Skin of body (tissue), 2 donors: ENCODE results near the gene TMPRSS11A. TPM values are rescaled to one million over a fixed set of nuclear protein-coding genes. Genes with fewer than 3 reads are reported as not detected.

Experiments used
- DNase-seq: peaks from one replicate; lab custom pipeline; 2025; lab: John Stamatoyannopoulos, UW
- total RNA-seq: library from RNA; depleted of rRNA; stranded (reverse); fragments of >200 nt; gene quantifications from one replicate; pipeline ENCODE4 v1.2.3, GENCODE V29; 2014

Gene TMPRSS11A, protein sequence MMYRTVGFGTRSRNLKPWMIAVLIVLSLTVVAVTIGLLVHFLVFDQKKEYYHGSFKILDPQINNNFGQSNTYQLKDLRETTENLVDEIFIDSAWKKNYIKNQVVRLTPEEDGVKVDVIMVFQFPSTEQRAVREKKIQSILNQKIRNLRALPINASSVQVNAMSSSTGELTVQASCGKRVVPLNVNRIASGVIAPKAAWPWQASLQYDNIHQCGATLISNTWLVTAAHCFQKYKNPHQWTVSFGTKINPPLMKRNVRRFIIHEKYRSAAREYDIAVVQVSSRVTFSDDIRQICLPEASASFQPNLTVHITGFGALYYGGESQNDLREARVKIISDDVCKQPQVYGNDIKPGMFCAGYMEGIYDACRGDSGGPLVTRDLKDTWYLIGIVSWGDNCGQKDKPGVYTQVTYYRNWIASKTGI
- total RNA-seq, result 0.10 TPM

DNA sequence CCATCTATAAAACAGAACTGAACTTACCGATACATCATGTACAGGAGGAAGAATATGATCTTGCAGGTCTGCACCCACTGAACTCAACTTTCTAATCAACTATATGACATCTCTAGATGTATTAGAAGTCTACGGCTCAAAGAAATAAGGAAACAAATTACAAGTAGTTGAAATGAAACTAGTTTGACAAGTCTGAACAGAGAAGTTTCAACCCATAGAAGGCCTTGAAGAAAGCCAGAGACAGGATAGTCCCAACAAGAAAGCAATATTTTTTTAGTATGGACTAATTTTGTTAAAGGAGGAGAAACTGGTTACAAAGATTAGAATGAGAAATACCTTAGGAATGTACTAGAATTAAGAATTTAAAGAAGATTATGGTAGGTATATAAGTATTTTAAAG is at the start of gene TMPRSS11A:
TMPRSS11A (minus strand) TSS at position 138 of the 400 bp plus-strand sequence; CDS start at position 38, 100 bp downstream.
- no peak for DNase-seq

DNA sequence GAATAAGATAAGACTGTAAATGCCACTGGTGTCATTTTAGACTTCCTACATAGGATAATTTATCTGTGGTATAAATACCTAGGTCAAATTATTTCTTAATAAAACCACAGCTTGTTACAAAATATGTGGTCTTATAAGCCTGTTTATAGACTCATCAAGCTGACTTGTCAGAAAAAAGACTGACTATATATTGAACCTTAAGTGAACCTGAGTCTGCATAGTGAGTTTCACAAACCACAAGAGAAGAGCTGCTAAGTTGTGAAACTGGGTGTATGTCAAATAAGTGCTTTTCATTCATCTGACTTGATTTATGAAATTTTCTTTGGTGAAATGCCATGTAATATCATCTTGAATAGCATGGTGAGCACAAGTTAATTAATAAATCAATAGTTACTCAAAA is 48.4 kb upstream of the TMPRSS11A start:
- DNase-seq, result no peak

DNA sequence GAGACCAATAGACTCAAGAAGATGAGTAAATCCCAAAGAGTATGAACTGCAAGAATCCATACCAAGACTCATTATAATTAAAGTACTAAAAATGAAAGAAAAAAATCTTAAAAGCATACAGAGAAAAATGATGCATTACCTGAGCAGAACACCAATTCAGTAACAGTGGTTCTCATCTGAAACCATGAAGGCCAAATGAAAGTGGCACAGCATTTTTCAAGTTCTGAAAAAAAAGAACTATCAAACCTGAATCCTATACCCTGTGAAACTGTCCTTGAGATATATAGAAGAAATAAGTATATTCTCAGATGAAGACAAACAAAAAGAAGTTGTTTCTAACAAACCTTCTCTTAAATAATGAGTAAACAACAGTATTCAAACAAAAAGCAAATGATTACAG is 39.6 kb upstream of the TMPRSS11A start:
- no peak for DNase-seq

DNA sequence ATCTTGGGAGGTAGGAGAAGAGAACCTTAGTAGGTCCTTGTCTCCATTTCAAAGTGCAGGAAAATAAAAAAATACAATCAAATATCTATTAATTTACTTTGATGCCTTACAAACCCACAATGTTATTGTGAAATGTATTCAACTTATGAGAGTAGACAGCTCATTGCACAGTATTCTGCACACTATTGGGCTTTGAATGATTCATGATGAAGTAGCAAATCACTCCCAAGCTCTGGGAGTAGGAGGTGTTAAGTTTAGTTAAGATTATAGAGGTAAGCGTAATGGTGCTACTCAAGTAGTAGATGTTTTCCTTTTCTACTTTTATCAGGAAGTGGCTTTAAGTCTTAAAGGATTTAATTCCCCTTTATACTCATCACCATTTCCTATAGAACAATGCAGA is 32.8 kb upstream of the TMPRSS11A start:
- no peak for DNase-seq

DNA sequence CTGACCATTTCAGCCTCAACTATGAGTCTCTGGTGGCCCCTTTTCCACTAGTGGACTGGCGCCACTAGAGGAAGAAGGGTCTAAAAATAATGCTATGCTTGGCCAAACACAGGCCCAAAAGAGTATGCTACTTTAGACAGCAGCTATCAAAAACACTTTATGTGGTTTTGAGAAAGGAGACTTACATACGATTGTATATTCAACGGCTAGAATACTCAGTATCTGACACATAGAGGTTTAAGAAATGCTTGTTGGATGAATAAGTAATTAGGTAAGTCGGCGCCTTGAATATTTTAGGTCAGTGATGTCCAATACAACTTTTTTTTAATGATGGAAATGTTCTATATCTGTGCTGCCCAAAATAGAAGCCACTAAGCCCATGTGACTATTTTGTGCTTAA is 25.7 kb upstream of the TMPRSS11A start:
- DNase-seq, result no peak

DNA sequence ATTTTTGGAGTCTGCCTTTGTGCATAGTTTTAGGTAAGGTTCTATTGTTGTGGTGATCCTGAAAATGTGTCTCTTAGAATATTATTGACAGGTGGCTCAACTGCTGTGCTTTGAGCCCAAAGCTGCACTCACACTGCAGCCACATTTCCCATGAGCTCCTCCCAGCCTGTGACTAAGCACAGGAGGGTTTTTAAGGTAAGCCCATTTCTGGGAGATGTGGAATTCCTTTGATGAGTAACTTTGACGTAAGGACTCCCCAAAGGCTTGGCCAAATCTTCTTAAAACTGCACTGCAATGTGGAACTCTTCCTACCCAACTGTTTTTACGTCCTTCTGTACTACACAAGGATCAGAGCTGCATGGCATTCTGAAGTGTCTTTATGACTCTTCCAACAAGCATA is 20.0 kb upstream of the TMPRSS11A start:
- no peak for DNase-seq

DNA sequence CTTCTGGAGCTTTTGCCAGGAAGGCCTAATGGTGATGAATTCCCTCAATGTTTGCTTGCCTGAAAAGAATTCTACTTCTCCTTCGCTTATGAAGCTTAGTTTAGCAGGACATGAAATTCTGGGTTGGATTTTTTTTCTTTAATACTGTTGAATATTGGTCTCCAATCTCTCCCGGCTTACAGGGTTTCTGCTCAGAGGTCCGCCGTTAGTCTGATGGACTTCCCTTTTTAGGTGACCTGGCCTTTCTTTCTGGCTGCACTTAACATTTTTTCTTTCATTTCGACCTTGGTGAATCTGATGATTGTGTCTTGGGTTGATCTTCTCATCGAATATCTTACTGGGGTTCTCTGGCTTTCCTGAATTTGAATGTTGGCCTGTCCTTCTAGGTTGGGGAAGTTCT is 17.2 kb upstream of the TMPRSS11A start:
- DNase-seq, result no peak

DNA sequence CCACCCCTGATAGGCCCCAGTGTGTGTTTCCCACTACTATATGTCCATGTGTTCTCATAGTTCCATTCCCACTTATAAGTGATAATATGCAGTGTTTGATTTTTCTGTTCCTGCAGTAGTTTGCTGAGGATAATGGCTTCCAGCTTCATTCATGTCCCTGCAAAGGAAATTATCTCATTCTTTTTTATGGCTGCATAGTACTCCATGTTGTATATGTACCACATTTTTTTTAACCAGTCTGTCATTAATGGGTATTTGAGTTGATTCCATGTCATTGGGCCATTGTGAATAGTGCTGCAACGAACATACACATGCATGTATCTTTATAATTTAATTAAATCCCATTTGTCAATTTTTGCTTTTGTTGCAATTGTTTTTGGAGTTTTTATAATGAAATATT is 10.3 kb upstream of the TMPRSS11A start:
- DNase-seq, result no peak

DNA sequence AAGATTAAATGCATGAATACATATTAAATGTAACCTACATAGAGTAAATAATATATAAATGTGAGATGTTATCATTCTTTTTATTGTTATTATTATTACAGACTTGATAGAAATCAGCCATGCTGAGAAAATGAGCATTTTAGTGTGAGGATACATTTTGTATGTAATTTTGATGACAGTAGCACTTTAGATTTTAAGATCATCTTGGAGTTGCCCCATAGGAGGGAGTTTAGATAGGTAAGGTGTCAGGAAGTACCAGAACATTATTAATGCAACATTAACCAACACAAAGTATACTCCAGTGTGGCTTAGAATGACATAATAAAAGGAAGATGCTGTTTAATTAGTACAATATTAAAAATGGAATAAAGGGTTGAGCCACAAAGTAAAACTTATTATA is 8.4 kb downstream of the TMPRSS11A start:
- DNase-seq, result no peak

DNA sequence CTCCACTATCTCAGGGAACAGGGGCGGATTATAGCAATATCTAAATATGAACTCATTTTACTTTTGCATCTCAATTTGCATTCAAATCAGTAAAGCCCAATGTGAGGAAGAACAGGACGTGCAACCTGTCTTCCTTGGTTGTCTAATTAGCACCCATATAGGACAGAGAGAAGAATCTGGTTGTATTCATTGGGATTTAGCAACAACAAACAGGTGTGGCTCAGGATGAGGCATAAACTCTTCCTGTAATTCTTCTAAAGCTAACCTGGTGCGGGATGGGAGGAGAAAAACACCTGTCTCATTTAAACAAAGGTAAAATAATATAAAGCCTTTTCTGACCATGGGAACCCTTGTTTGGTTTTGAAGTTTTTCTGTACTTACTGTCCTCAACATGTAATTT is 22.2 kb downstream of the TMPRSS11A start:
- no peak for DNase-seq

DNA sequence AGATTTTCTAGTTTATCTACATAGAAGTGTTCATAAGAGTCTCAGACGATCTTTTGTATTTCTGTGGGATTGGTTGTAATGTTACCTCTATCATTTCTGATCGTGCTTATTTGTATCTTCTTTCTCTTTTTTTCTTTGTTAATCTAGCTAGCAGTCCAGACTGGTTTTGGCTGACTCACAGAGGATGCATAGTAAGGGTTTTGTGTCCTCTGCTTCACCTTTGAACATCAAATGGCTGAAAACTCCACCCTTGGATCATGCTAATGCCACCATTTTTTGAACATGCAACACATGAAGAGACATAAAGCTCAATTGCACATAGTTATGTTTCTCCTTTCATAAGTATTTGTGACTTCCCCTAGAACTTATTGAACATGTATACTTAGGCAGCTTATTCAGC is 22.8 kb downstream of the TMPRSS11A start:
- no peak for DNase-seq

DNA sequence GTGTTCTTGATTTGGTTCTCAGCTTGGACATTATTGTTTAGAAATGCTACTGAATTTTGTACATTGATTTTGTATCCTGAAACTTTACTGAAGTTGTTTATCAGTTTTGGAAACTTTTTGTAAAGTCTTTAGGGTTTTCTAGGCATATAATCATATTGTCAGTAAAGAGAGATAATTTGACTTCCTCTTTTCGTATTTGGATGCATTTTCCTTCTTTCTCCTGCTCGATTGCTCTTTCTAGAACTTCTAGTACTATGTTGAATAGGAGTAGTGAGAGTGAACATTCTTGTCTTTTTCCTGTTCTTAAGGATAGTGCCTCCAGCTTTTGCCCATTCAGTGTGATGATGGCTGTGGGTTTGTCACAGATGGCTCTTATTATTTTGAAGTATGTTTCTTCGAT is 24.1 kb downstream of the TMPRSS11A start:
- DNase-seq, result no peak

DNA sequence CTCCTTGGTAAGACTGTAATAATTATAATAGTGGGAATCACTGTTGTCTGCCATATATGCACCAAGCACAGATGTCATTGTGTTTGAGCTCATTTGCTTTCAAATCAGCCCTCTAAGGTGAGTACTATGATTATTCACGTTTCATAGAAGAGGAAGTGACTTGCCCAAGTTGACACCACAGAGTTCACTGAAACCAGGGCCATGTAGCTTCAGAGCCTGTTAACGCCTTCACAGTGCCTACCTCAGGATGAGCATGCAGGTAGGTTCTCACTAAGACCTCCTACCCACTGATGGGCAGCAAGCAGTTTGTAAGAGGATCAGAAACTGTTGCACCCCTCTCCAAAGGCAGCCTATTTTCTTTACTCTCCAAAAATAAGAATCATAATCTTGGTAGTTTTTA is 27.4 kb downstream of the TMPRSS11A start:
- DNase-seq, result no peak

DNA sequence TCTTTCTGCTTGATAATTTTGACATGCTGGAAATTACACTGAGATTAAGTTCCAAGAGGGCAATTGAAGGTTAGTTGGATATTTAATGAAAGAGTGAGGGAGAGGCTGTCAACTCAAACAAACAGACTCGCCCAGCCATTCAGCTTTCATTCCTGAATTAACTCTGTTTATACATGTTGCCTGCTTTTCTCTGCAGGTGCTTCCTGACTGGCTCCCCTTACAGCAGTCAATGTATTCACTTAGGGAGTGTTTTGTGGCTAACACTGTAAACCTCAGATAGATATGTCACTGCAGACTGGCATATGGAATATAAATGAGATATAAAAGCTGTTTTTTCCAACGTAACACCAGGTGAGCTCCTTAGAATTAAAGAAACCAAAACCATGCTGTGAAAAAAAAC is 28.7 kb downstream of the TMPRSS11A start:
- no peak for DNase-seq

DNA sequence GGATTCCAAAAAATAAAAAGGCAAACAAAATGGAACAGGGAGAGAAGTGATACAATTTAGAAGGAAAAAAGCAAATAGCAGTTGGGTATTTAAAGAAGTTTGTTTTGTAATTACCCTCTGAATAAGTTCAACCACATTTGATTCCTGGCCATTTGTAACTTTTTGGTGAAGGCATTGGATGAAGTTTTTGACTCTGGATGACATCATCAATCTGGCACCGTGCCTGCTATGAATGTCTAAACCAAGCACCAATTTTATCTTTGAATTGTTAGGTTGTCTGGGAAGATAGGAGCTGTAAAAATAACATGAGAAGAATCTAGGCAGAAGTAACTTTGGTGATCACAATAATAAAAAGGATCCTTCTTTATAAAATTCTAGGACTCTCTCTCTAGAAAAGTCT is 29.5 kb downstream of the TMPRSS11A start:
- DNase-seq, result no peak

DNA sequence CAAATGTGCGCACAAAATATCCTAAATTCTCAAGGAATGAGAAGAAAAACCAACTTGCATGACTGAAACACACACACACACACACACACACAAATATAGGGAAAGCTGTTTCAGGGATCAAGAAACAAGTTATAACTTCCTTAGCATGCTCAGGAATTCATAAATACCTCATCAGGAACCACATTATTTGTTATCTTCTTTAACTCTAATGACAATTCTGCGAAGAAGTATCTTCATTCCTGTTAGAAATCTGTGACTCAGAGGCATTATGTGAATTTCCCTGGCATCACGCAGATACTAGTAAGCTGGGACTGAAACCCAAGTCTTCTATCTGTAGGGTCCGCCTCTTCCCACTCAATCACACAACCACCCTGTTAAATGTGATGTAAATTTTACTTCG is 30.3 kb downstream of the TMPRSS11A start:
- DNase-seq, result no peak

DNA sequence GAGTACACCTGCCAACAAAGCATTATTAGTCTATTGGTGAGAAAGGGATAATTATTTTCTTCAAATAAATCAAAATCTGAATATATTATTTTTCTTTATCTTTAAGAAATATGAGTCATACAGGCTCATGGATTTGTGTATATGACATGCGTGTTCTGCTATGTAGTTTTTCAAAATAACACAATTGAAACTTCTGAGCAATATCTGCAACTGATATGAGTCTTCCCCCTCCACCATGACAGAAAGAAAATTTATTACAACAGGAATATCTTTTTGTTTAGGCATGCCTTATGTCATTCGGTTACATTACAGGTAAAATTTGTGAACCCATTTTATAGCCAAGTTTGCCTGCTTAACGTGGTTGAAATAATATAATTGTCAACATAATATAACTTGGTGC is 32.0 kb downstream of the TMPRSS11A start:
- no peak for DNase-seq

DNA sequence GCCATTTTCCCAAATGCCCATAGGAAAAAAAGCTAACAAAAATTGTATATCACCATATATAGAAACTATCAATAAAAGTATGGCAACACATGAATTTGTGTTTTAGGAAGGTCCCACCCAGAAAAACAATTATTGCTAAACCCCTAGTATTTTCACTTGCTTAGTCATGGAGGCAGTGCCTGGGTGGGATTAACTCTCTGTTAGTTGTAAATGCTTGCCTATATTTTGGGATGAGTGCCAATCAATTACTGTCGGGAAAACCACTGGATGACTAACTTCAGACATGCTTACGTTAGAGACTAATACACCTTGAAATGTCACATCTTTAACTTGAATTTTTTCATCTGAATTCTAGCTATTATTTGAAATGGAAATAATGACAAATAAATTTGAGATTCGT is 33.9 kb downstream of the TMPRSS11A start:
- no peak for DNase-seq

DNA sequence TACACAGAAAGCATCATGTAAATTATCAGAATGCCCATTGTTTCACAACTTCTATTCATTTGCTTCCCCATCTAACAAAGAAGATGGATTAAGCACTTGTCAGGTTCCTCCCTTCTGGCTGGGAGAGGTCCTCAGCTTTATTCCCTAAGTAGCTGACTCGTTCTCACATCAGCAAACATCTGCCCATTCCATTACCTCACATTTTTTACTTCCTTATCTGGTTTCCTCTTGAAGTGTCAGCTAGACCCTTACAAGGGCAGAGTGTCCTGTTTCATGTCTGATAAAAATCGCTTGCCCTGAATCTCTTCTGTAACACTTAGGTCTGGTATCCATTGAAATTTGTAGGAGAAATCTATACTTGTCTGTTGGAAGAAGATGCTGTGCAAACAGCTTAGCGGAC is 34.7 kb downstream of the TMPRSS11A start:
- DNase-seq, result no peak

DNA sequence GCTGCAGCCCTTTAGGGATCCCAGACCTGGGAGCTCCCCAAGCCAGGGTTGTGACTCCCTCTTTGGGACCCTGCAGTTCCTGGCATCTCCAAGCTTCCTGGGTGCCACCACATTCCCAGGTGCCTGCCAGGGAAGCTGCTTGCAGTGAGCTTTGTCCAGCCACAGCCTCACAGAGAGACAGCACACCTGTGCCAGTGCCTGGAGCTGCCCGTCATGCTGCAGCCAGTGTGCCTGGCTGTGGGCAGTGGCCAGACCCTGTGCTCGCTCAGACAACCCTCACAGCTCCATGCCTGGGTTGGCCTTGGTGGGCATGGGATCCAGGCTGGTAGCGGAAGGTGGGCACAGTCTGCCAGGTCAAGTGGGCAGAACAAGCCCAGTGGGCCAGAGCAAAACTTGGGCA is 36.0 kb downstream of the TMPRSS11A start:
- DNase-seq, result no peak

DNA sequence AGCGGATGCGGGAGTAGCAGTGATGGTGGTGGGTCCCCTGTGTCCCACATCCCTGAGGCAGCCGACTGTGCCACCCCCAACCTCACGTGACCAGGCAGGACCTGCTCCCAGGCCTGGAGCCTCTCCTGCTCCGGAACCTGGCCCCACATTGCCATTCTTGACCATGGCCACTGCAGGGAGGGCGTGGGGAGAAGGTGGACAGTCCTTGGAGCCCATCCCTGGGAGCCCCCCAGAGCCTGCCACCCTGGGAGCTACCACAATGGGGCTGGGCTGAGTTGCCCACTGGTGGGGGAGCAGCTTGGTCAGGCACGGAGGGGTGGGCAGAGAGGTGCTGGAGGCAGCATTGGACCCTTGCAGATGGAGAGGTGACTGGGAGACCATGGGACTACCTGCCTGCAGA is 36.8 kb downstream of the TMPRSS11A start:
- DNase-seq, result no peak

DNA sequence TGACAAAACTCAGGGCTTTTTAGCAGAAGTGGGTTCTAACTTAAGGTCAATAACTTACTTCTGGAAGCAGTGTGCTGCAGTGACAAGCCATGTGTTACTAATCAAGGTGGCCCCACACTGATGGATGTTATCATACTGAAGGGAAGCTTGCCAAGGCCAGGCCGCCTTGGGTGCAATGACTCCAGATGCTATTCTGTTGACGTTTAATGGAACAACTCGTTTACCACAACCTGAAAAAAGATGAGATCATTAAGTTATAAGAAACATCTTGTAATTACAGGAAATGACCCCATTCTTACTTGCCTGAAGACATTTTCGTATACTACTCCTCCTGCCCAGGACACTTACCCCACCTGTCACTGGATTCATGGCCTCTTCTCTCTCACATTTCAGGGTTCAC is 40.6 kb downstream of the TMPRSS11A start:
- peak; percentile 24 for DNase-seq

DNA sequence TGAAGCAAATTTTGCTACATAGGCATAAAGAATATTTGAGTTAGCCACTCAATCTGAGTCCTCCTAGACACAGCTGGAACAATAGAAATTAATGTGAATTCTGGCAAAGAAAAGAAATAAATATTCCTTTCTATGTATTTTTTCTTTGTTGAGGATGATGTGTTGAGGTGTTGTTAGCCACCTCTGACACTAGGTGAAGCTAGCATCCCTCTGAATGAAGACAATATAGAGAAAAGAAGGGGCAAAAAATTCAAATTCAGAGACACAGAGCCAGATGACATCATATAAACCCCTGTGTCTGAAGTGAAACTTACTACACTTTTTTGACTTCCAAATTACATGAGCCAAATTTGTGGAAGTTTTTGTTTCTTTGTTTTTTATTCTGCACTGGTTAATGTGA is 44.9 kb downstream of the TMPRSS11A start:
- peak; percentile 3 for DNase-seq
